GM12865 (cell line): ENCODE data around the gene C19orf38.

Experiments used
- DNase-seq: peaks from one replicate; pipeline ENCODE4 v3.0.0; 2010; ENCODE audit warnings: low read depth
- H3K4me3 ChIP-seq: 2 replicates; pipeline ENCODE4 v1.5.1; 2011; ENCODE audit warnings: mild to moderate bottlenecking, low read depth, low read length, control low read depth
- TF ChIP-seq, protein P1 (sequence below): IDR thresholded peaks from 2 replicates; pipeline ENCODE4 v1.5.1; 2011; ENCODE audit warnings: low read length, control low read depth, low read depth, inconsistent platforms; ENCODE audit not compliant: insufficient read depth; ENCODE audit errors: missing control alignments

Gene C19orf38

GRCh38 chr19:10912619-10913018, 64.4 kb downstream of the C19orf38 start:
- H3K4me3 ChIP-seq = no peak overlapping the region
- no peak for DNase-seq
- TF ChIP-seq, protein P1, sequence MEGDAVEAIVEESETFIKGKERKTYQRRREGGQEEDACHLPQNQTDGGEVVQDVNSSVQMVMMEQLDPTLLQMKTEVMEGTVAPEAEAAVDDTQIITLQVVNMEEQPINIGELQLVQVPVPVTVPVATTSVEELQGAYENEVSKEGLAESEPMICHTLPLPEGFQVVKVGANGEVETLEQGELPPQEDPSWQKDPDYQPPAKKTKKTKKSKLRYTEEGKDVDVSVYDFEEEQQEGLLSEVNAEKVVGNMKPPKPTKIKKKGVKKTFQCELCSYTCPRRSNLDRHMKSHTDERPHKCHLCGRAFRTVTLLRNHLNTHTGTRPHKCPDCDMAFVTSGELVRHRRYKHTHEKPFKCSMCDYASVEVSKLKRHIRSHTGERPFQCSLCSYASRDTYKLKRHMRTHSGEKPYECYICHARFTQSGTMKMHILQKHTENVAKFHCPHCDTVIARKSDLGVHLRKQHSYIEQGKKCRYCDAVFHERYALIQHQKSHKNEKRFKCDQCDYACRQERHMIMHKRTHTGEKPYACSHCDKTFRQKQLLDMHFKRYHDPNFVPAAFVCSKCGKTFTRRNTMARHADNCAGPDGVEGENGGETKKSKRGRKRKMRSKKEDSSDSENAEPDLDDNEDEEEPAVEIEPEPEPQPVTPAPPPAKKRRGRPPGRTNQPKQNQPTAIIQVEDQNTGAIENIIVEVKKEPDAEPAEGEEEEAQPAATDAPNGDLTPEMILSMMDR = no peak

DNA sequence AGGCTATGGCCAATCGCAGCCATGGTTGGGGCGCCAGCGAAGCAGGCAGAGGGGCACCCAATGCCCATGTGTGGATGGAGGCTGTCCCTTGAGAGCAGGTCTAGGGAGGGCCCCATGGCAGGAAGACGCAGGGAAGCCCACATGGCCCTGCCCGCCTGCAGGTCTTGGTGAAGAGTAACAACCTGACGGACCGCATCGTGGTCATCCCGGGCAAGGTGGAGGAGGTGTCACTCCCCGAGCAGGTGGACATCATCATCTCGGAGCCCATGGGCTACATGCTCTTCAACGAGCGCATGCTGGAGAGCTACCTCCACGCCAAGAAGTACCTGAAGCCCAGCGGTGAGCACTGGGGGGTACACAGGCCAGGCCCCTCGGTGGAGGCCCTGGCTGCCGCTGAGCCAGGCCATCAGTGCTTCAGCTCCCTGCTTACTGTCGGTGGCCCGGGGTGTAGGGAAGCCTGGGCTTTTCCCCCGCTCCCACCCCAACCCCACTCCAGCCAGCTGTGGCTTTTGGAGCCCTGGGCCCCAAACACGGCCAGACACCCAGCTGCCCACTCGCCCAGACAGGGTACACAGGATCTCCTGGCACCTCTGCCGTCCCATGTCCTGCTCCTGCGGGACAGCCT, 65.6 kb downstream of the C19orf38 start:
- TF ChIP-seq, protein P1 = no peak
- no peak for DNase-seq
- H3K4me3 ChIP-seq = no peak overlapping the region

DNA sequence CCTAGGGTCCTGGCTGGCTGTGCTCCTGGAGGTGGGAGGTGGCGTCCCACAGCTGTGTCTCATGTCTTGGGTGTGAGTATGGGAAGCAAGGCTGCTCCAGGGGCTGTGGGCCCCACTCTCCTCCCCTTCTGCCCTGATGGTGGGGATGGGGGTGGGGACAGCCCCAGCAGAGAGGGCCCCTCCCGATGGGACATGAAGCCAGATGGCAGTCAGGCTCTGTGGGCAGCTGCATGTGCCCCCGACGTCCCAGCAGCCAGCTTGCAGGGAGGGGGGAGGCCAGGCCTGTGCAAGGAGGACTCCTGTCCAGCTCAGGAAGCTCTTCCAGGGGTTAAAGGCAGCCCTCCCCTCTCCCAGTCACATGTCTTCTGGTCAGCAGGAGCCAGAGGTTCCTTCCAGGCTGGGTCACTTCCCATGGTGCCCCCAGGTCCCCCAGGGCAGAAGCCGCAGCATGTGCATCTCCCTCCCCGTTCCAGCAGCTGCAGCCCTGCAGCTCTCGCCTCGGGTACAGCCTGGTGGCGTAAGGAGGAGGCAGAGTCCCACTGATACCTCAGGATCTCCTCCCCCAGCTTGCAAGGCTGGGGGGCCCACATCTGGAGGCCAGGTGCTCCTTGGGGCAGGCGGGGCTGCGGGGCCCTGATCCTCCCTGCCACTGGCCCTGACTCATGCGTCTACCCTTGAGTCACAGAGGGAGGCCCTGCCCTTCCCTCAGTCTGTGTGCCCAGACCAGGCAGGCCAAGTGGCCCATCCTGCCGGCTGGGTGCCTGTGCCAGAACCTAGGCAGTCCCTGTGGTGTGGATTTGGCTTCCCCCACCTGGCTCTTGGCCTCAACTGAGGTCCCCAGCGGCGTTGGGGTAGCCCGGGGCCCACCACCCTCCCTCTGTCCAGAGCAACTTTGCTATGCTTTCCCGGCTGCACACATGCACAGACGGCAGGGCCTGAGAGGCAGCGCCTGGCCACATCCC, 67.2 kb downstream of the C19orf38 start:
- no peak overlapping the region for H3K4me3 ChIP-seq
- TF ChIP-seq, protein P1 = no peak
- no peak for DNase-seq

DNA sequence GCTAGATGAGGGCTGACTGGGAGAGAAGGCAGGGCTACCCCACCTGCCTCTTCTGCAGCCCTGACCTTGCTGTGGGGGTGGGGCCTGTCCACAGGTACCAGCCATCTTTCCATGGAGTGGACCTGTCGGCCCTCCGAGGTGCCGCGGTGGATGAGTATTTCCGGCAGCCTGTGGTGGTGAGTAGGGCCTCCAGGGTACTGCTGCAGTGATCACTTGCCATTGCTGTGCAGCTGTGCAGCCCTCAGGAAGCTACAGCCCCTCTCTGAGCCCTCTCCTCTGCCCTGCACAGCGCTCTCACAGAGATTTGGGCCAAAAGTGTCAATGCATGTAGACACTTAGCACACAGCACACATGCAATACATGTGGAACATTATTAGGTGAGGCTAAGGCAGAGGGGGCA, 68.4 kb downstream of the C19orf38 start:
- TF ChIP-seq, protein P1 = no peak
- H3K4me3 ChIP-seq = no peak overlapping the region
- no peak for DNase-seq

DNA sequence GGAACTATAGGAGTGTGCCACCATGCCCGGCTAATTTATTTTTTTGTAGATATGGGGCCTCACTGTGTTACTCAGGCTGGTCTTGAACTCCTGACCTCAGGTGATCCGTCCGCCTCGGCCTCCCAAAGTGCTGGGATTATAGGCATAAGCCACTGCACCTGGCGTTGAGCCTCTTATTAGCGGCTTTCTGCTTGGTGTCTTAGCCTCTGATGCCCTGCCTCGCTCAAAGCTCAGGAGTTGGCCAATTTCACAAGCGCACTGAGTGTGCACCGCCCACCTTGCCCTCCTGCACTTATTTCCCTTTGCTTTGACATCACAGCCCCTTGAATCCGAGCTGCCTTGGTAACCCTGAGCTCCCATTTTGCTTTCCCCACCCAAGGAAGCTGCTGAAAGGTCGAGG, 70.1 kb downstream of the C19orf38 start:
- no peak overlapping the region for H3K4me3 ChIP-seq
- no peak for DNase-seq
- TF ChIP-seq, protein P1 = no peak
